WTC11 (cell line): ENCODE measurements around the gene NANOS1. TPM values are rescaled to one million over a fixed set of nuclear protein-coding genes. Genes with fewer than 3 reads are reported as not detected.

ENCODE experiments used
- ATAC-seq: fragments of 200-7000 bp; cut with Tn5 transposase; 2 replicates; pipeline ENCODE4 v1.10.0; 2021; ENCODE audit warnings: mild to moderate bottlenecking, moderate library complexity
- CTCF ChIA-PET: fragments of 300-600 bp; sonication (Branson Sonifier 250); formaldehyde crosslinking; loops from one replicate; lab custom pipeline; 2021; ENCODE audit warnings: antibody characterized with exemption; lab: Charles Lee
- POLR2A ChIA-PET: fragments of 350-600 bp; sonication (Branson Sonifier 250); formaldehyde crosslinking; loops from one replicate; lab custom pipeline; 2021; ENCODE audit warnings: antibody characterized with exemption; lab: Charles Lee
- DNase-seq: peaks from one replicate; pipeline ENCODE4 v3.0.0; 2021; ENCODE audit warnings: low spot score
- H3K27ac Mint-ChIP-seq: 2 replicates; pipeline ENCODE4 v1.8.0; 2021; ENCODE audit warnings: mixed read lengths
- H3K27me3 Mint-ChIP-seq: 2 replicates; pipeline ENCODE4 v1.8.0; 2021; ENCODE audit warnings: low read depth, mild to moderate bottlenecking, moderate library complexity, mixed read lengths
- H3K36me3 Mint-ChIP-seq: 2 replicates; pipeline ENCODE4 v1.8.0; 2021; ENCODE audit warnings: mixed read lengths
- H3K4me1 Mint-ChIP-seq: 2 replicates; pipeline ENCODE4 v1.8.0; 2022; ENCODE audit warnings: mixed read lengths
- H3K4me3 Mint-ChIP-seq: 2 replicates; pipeline ENCODE4 v1.8.0; 2021; ENCODE audit warnings: mild to moderate bottlenecking, moderate library complexity, mixed read lengths
- H3K9me3 Mint-ChIP-seq: 2 replicates; pipeline ENCODE4 v1.8.0; 2021; ENCODE audit warnings: mixed read lengths
- CREM ChIP-seq: sonication (generic); formaldehyde crosslinking; IDR thresholded peaks from 2 replicates; pipeline ENCODE4 v1.8.1; 2022; ENCODE audit warnings: mild to moderate bottlenecking, missing genetic modification reagents, moderate library complexity
- E2F1 ChIP-seq: sonication (generic); formaldehyde crosslinking; IDR thresholded peaks from 2 replicates; pipeline ENCODE4 v1.8.0; 2022; ENCODE audit warnings: mild to moderate bottlenecking, missing genetic modification reagents
- ELF4 ChIP-seq: sonication (generic); formaldehyde crosslinking; IDR thresholded peaks from 2 replicates; pipeline ENCODE4 v1.8.1; 2022; ENCODE audit warnings: low read depth, mild to moderate bottlenecking, moderate library complexity, missing genetic modification reagents
- FOXK1 ChIP-seq: sonication (generic); formaldehyde crosslinking; IDR thresholded peaks from 2 replicates; pipeline ENCODE4 v1.8.0; 2022; ENCODE audit warnings: mild to moderate bottlenecking, moderate library complexity, missing genetic modification reagents
- GABPB1 ChIP-seq: sonication (generic); formaldehyde crosslinking; IDR thresholded peaks from 2 replicates; pipeline ENCODE4 v1.8.1; 2023; ENCODE audit warnings: mild to moderate bottlenecking, missing genetic modification reagents
- GTF2I ChIP-seq: fragments of 250-450 bp; sonication (Bioruptor Pico); conservative IDR thresholded peaks from 2 replicates; pipeline ENCODE4 v1.4.0; 2021; ENCODE audit warnings: mild to moderate bottlenecking
- HMGA2 ChIP-seq: fragments of 250-450 bp; sonication (Bioruptor Pico); IDR thresholded peaks from 2 replicates; pipeline ENCODE4 v1.4.0; 2021; ENCODE audit warnings: mild to moderate bottlenecking, moderate library complexity
- NFATC4 ChIP-seq: fragments of 250-450 bp; sonication (Bioruptor Pico); IDR thresholded peaks from 2 replicates; pipeline ENCODE4 v1.9.0; 2021; ENCODE audit warnings: mild to moderate bottlenecking
- NR1H2 ChIP-seq: sonication (generic); formaldehyde crosslinking; IDR thresholded peaks from 2 replicates; pipeline ENCODE4 v1.9.0; 2021; ENCODE audit warnings: mild to moderate bottlenecking, moderate library complexity, missing genetic modification reagents
- NR2C2 ChIP-seq: sonication (generic); formaldehyde crosslinking; IDR thresholded peaks from 2 replicates; pipeline ENCODE4 v1.8.0; 2022; ENCODE audit warnings: mild to moderate bottlenecking, missing genetic modification reagents
- PREB ChIP-seq: sonication (generic); formaldehyde crosslinking; IDR thresholded peaks from 2 replicates; pipeline ENCODE4 v1.8.1; 2022; ENCODE audit warnings: mild to moderate bottlenecking, missing genetic modification reagents, moderate library complexity, borderline replicate concordance
- PRRX2 ChIP-seq: fragments of 250-450 bp; sonication (Bioruptor Pico); IDR thresholded peaks from 2 replicates; pipeline ENCODE4 v1.8.0; 2021; ENCODE audit warnings: mild to moderate bottlenecking
- RORB ChIP-seq: fragments of 250-450 bp; sonication (Bioruptor Pico); IDR thresholded peaks from 2 replicates; pipeline ENCODE4 v1.9.0; 2021; ENCODE audit warnings: mild to moderate bottlenecking
- USF1 ChIP-seq: sonication (generic); formaldehyde crosslinking; IDR thresholded peaks from 2 replicates; pipeline ENCODE4 v1.8.0; 2022; ENCODE audit warnings: mild to moderate bottlenecking, missing genetic modification reagents
- ZNF121 ChIP-seq: sonication (generic); formaldehyde crosslinking; IDR thresholded peaks from 2 replicates; pipeline ENCODE4 v1.8.0; 2023; ENCODE audit warnings: missing genetic modification reagents
- ZNF263 ChIP-seq: sonication (generic); formaldehyde crosslinking; IDR thresholded peaks from 2 replicates; pipeline ENCODE4 v1.8.1; 2022; ENCODE audit warnings: low read depth, mild to moderate bottlenecking, moderate library complexity, missing genetic modification reagents
- total RNA-seq: library from RNA; stranded (reverse); gene quantifications from 3 replicates; pipeline ENCODE4 v1.2.3, GENCODE V29; 2021
- TF ChIP-seq, protein P1 (sequence below): sonication (generic); formaldehyde crosslinking; conservative IDR thresholded peaks from 2 replicates; pipeline ENCODE4 v1.8.1; 2022; ENCODE audit warnings: mild to moderate bottlenecking, missing genetic modification reagents
- TF ChIP-seq, protein P2 (sequence below): sonication (generic); formaldehyde crosslinking; IDR thresholded peaks from 2 replicates; pipeline ENCODE4 v1.8.0; 2023; ENCODE audit warnings: missing genetic modification reagents, mild to moderate bottlenecking, borderline replicate concordance
- TF ChIP-seq, protein P3 (sequence below): sonication (generic); formaldehyde crosslinking; IDR thresholded peaks from 2 replicates; pipeline ENCODE4 v1.8.0; 2023; ENCODE audit warnings: missing genetic modification reagents
- TF ChIP-seq, protein P4 (sequence below): sonication (generic); formaldehyde crosslinking; IDR thresholded peaks from 2 replicates; pipeline ENCODE4 v1.8.1; 2022; ENCODE audit warnings: missing genetic modification reagents, borderline replicate concordance
- TF ChIP-seq, protein P5 (sequence below): sonication (generic); formaldehyde crosslinking; IDR thresholded peaks from 2 replicates; pipeline ENCODE4 v1.8.1; 2022; ENCODE audit warnings: mild to moderate bottlenecking, moderate library complexity, missing genetic modification reagents

The NANOS1 gene
- total RNA-seq, 1 experiment from 2014 or later, result 2.9 TPM

DNA sequence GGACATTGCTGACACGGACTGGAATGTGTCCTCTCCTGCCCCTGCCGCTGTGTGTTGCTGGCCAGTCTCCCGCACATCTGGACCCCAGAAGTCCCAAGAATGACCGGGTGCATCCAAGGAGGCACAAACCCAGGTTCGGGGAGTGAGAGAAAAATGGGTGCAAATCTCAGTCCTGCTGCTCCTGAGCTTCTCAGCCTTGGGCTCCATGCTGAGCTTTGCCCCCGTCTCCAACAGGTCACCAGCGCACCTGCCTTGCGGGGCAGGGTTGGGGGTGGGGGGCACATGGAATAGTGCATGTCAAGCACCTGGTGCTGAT is 6.0 kb upstream of the NANOS1 start:
- peaks cover 6% of the 10 kb centered on the region for H3K27me3 Mint-ChIP-seq
- DNase-seq, result no peak
- peaks cover 21% of the 10 kb centered on the region for H3K4me1 Mint-ChIP-seq
- no peak for ATAC-seq
- H3K27ac Mint-ChIP-seq, result no peak overlapping the region
- H3K9me3 Mint-ChIP-seq, result 0 out of 2 replicates have a peak, but pooled peaks cover 5% of the 10 kb centered on the region
- H3K4me3 Mint-ChIP-seq, result no peak overlapping the region
- POLR2A ChIA-PET, result interaction anchor here (0.5 kb wide), 1 partner anchor 35 kb away, joined by 3 read pairs; no protein-coding TSS in a partner anchor
- H3K36me3 Mint-ChIP-seq, result no peaks in the 10 kb centered on the region
- TF ChIP-seq GABPB1 (CRISPR knock-in tag) (no peak), NR1H2 (no peak), ZNF263 (CRISPR knock-in tag) (no peak), RORB (CRISPR knock-in tag) (no peak), PRRX2 (CRISPR knock-in tag) (no peak), USF1 (CRISPR knock-in tag) (no peak), GTF2I (CRISPR knock-in tag) (no peak)
- TF ChIP-seq, protein P1, sequence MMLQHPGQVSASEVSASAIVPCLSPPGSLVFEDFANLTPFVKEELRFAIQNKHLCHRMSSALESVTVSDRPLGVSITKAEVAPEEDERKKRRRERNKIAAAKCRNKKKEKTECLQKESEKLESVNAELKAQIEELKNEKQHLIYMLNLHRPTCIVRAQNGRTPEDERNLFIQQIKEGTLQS (CRISPR knock-in tag), result no peak
- CTCF ChIA-PET, result interaction anchor here (2.1 kb wide), 1 partner anchor 429 kb away, joined by 4 read pairs; no protein-coding TSS in a partner anchor

DNA sequence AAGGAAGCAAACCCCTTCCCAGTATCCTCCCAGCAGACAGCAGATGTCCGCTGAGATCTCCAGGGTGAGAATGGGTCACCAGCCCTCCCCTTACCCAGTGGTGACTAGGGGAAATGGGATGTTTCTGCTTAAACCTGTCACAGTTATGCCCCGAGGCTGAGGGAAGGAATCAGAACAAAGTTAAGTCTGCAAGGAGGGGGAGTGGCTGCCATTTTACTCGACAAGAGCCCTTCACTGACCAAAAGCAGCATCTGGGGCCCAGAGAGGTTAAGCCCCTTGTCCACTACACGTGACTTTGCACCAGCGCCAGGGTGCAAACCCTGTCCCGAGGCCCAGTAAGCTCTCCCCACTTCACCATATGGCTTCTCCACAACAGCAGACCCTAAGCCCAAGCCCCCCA is 4.6 kb upstream of the NANOS1 start:
- H3K4me1 Mint-ChIP-seq, result peaks cover 21% of the 10 kb centered on the region
- H3K36me3 Mint-ChIP-seq, result no peaks in the 10 kb centered on the region
- no peaks in the 10 kb centered on the region for H3K9me3 Mint-ChIP-seq
- POLR2A ChIA-PET, result no interaction called here
- no peak overlapping the region for H3K4me3 Mint-ChIP-seq
- TF ChIP-seq, protein P2, sequence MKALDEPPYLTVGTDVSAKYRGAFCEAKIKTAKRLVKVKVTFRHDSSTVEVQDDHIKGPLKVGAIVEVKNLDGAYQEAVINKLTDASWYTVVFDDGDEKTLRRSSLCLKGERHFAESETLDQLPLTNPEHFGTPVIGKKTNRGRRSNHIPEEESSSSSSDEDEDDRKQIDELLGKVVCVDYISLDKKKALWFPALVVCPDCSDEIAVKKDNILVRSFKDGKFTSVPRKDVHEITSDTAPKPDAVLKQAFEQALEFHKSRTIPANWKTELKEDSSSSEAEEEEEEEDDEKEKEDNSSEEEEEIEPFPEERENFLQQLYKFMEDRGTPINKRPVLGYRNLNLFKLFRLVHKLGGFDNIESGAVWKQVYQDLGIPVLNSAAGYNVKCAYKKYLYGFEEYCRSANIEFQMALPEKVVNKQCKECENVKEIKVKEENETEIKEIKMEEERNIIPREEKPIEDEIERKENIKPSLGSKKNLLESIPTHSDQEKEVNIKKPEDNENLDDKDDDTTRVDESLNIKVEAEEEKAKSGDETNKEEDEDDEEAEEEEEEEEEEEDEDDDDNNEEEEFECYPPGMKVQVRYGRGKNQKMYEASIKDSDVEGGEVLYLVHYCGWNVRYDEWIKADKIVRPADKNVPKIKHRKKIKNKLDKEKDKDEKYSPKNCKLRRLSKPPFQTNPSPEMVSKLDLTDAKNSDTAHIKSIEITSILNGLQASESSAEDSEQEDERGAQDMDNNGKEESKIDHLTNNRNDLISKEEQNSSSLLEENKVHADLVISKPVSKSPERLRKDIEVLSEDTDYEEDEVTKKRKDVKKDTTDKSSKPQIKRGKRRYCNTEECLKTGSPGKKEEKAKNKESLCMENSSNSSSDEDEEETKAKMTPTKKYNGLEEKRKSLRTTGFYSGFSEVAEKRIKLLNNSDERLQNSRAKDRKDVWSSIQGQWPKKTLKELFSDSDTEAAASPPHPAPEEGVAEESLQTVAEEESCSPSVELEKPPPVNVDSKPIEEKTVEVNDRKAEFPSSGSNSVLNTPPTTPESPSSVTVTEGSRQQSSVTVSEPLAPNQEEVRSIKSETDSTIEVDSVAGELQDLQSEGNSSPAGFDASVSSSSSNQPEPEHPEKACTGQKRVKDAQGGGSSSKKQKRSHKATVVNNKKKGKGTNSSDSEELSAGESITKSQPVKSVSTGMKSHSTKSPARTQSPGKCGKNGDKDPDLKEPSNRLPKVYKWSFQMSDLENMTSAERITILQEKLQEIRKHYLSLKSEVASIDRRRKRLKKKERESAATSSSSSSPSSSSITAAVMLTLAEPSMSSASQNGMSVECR (CRISPR knock-in tag), result no peak
- TF ChIP-seq GTF2I (CRISPR knock-in tag) (no peak), PREB (no peak), CREM (CRISPR knock-in tag) (no peak), FOXK1 (CRISPR knock-in tag) (no peak), E2F1 (CRISPR knock-in tag) (no peak)
- H3K27me3 Mint-ChIP-seq, result peaks cover 6% of the 10 kb centered on the region
- DNase-seq (no peak), ATAC-seq (no peak)
- CTCF ChIA-PET, result interaction anchor here (1.0 to 2.1 kb wide), 2 partner anchors 26 to 431 kb away, joined by 3 to 4 read pairs; no protein-coding TSS in a partner anchor
- no peak overlapping the region for H3K27ac Mint-ChIP-seq

GRCh38 chr10:119025336-119025735 is 4.2 kb upstream of the NANOS1 start:
- CTCF ChIA-PET, result interaction anchor here (1.0 to 2.1 kb wide), 2 partner anchors 26 to 431 kb away, joined by 3 to 4 read pairs; no protein-coding TSS in a partner anchor
- H3K36me3 Mint-ChIP-seq, result no peaks in the 10 kb centered on the region
- POLR2A ChIA-PET, result no interaction called here
- no peak overlapping the region for H3K4me3 Mint-ChIP-seq
- TF ChIP-seq HMGA2 (CRISPR knock-in tag), result no peak
- no peak for TF ChIP-seq ZNF263 (CRISPR knock-in tag)
- TF ChIP-seq, protein P3, sequence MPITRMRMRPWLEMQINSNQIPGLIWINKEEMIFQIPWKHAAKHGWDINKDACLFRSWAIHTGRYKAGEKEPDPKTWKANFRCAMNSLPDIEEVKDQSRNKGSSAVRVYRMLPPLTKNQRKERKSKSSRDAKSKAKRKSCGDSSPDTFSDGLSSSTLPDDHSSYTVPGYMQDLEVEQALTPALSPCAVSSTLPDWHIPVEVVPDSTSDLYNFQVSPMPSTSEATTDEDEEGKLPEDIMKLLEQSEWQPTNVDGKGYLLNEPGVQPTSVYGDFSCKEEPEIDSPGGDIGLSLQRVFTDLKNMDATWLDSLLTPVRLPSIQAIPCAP (CRISPR knock-in tag), result no peak
- TF ChIP-seq, protein P4, sequence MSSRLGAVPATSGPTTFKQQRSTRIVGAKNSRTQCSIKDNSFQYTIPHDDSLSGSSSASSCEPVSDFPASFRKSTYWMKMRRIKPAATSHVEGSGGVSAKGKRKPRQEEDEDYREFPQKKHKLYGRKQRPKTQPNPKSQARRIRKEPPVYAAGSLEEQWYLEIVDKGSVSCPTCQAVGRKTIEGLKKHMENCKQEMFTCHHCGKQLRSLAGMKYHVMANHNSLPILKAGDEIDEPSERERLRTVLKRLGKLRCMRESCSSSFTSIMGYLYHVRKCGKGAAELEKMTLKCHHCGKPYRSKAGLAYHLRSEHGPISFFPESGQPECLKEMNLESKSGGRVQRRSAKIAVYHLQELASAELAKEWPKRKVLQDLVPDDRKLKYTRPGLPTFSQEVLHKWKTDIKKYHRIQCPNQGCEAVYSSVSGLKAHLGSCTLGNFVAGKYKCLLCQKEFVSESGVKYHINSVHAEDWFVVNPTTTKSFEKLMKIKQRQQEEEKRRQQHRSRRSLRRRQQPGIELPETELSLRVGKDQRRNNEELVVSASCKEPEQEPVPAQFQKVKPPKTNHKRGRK (CRISPR knock-in tag), result no peak
- no peak for TF ChIP-seq NFATC4
- TF ChIP-seq, protein P5, sequence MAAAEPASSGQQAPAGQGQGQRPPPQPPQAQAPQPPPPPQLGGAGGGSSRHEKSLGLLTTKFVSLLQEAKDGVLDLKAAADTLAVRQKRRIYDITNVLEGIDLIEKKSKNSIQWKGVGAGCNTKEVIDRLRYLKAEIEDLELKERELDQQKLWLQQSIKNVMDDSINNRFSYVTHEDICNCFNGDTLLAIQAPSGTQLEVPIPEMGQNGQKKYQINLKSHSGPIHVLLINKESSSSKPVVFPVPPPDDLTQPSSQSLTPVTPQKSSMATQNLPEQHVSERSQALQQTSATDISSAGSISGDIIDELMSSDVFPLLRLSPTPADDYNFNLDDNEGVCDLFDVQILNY (CRISPR knock-in tag), result no peak
- no peak for TF ChIP-seq ELF4 (CRISPR knock-in tag)
- no peak for TF ChIP-seq NR2C2 (CRISPR knock-in tag)
- TF ChIP-seq ZNF121, result no peak
- DNase-seq (no peak), ATAC-seq (no peak)
- no peaks in the 10 kb centered on the region for H3K9me3 Mint-ChIP-seq
- H3K27ac Mint-ChIP-seq, result no peak overlapping the region
- peaks cover 6% of the 10 kb centered on the region for H3K27me3 Mint-ChIP-seq
- peaks cover 21% of the 10 kb centered on the region for H3K4me1 Mint-ChIP-seq
